B cell (primary cell): ENCODE data around the gene TNRC6B. TPM values are rescaled to one million over a fixed set of nuclear protein-coding genes. Genes with fewer than 3 reads are reported as not detected.

Experiments
- ATAC-seq: fragments of 200-7000 bp; cut with Tn5 transposase; one replicate; pipeline ENCODE4 v1.10.0; 2021; ENCODE audit warnings: low read depth, mild to moderate bottlenecking, moderate number of reproducible peaks, moderate library complexity
- CTCF ChIA-PET: fragments of 350-600 bp; sonication (Branson Sonifier 250); formaldehyde crosslinking; loops from one replicate; lab custom pipeline; 2021; ENCODE audit warnings: antibody characterized with exemption, inconsistent platforms; lab: Charles Lee
- POLR2A ChIA-PET: fragments of 350-600 bp; sonication (Branson Sonifier 250); formaldehyde crosslinking; loops from one replicate; lab custom pipeline; 2021; ENCODE audit warnings: antibody characterized with exemption; lab: Charles Lee
- DNase-seq: peaks from one replicate; pipeline ENCODE4 v3.0.0; 2013
- H2AFZ ChIP-seq: 2 replicates; pipeline ENCODE4 v1.6.1; 2012; ENCODE audit warnings: mild to moderate bottlenecking, low read depth, low read length; ENCODE audit not compliant: insufficient read depth, poor library complexity, severe bottlenecking
- H3K27ac ChIP-seq, 2 donors: 1 replicate in 1 of 2; 2 replicates in 1 of 2; pipeline ENCODE4 v1.5.1; 2012 to 2013; ENCODE audit warnings: low read length in 2 of 2, mild to moderate bottlenecking in 2 of 2, moderate library complexity in 1 of 2
- H3K27me3 ChIP-seq, 4 experiments: fragments of 200-600 bp in 1 of 4; sonication (generic) in 1 of 4; replicated peaks in 1 of 4; 1 replicate in 2 of 4; 2 replicates in 2 of 4; pipeline versions ENCODE4 v1.6.1 to v1.7.0; 2013 to 2016; ENCODE audit warnings: low read length in 3 of 4, mild to moderate bottlenecking in 2 of 4, mixed read lengths in 1 of 4, moderate library complexity in 1 of 4; ENCODE audit not compliant: insufficient read depth in 4 of 4, control insufficient read depth in 3 of 4; ENCODE audit errors: control extremely low read depth in 1 of 4
- H3K36me3 ChIP-seq, 2 experiments: replicated peaks in 1 of 2; 1 replicate in 1 of 2; 2 replicates in 1 of 2; pipeline versions ENCODE4 v1.6.1 to v1.7.1; 2013; ENCODE audit warnings: low read length in 1 of 2; ENCODE audit not compliant: insufficient read depth in 2 of 2, control insufficient read depth in 1 of 2; ENCODE audit errors: control extremely low read depth in 1 of 2, extremely low read depth in 1 of 2
- H3K4me1 ChIP-seq, 2 donors: fragments of 200-600 bp in 1 of 2; sonication (generic) in 1 of 2; 1 replicate in 1 of 2; 2 replicates in 1 of 2; pipeline versions ENCODE4 v1.5.1 to v1.6.1; 2013 to 2017; ENCODE audit warnings: low read length in 2 of 2; ENCODE audit not compliant: control insufficient read depth in 2 of 2, insufficient read depth in 2 of 2
- H3K4me2 ChIP-seq: replicated peaks from 2 replicates; pipeline ENCODE3; 2012; ENCODE audit warnings: mild to moderate bottlenecking, low read depth, low read length; ENCODE audit not compliant: poor library complexity, severe bottlenecking
- H3K4me3 ChIP-seq, 5 experiments: fragments of 200-600 bp in 1 of 5; sonication (generic) in 1 of 5; 1 replicate in 3 of 5; 2 replicates in 2 of 5; pipeline versions ENCODE4 v1.5.1 to v1.7.0; 2011 to 2016; ENCODE audit warnings: low read length in 4 of 5, mild to moderate bottlenecking in 4 of 5, low read depth in 2 of 5, control low read depth in 1 of 5, moderate library complexity in 1 of 5; ENCODE audit not compliant: insufficient read depth in 1 of 5; ENCODE audit errors: control extremely low read depth in 1 of 5, extremely low read depth in 1 of 5
- H3K79me2 ChIP-seq: fragments of 200-600 bp; sonication (generic); one replicate; pipeline ENCODE4 v1.6.0; 2016; ENCODE audit warnings: low read length; ENCODE audit not compliant: control insufficient read depth, insufficient read depth
- H3K9ac ChIP-seq: fragments of 200-600 bp; sonication (generic); 2 replicates; pipeline ENCODE4 v1.6.1; 2017; ENCODE audit warnings: mild to moderate bottlenecking, low read length, moderate library complexity
- H3K9me3 ChIP-seq, 3 donors: one replicate each; pipeline versions ENCODE4 v1.6.1 to v1.7.1; 2013; ENCODE audit warnings: low read length in 2 of 3; ENCODE audit not compliant: control insufficient read depth in 2 of 3, insufficient read depth in 1 of 3; ENCODE audit errors: control extremely low read depth in 1 of 3
- H4K20me1 ChIP-seq: 2 replicates; pipeline ENCODE4 v1.6.0; 2012; ENCODE audit warnings: mild to moderate bottlenecking, low read length; ENCODE audit not compliant: insufficient read depth, control insufficient read depth, poor library complexity, severe bottlenecking
- H3K27ac Mint-ChIP-seq: one replicate; pipeline ENCODE4 v1.8.0; 2021; ENCODE audit warnings: mixed read lengths
- H3K27me3 Mint-ChIP-seq: one replicate; pipeline ENCODE4 v1.8.0; 2021; ENCODE audit warnings: mixed read lengths
- H3K4me1 Mint-ChIP-seq: one replicate; pipeline ENCODE4 v1.8.0; 2021; ENCODE audit warnings: mixed read lengths
- H3K4me3 Mint-ChIP-seq: one replicate; pipeline ENCODE4 v1.8.0; 2021; ENCODE audit warnings: mixed read lengths
- H3K9me3 Mint-ChIP-seq: one replicate; pipeline ENCODE4 v1.8.0; 2022; ENCODE audit warnings: mixed read lengths; ENCODE audit not compliant: insufficient read depth
- EZH2 ChIP-seq: IDR thresholded peaks from 2 replicates; pipeline ENCODE4 v1.6.1; 2012; ENCODE audit warnings: borderline replicate concordance, low read depth, mild to moderate bottlenecking, moderate library complexity, low read length; ENCODE audit not compliant: insufficient read depth, poor library complexity, severe bottlenecking
- WGBS: methylation state at CpG from one replicate; pipeline ENCODE4 v1.1.5; 2013; ENCODE audit warnings: missing lambda C conversion rate; ENCODE audit not compliant: insufficient coverage; 5-methylcytosine and 5-hydroxymethylcytosine counted together
- intact Hi-C: fragments of 100-400 bp; cut with micrococcal nuclease; formaldehyde crosslinking; loops from one replicate; pipeline ENCODE4 v1.10.0; 2022
- polyA plus RNA-seq: library from polyadenylated mRNA; depleted of rRNA; stranded (reverse); fragments of >200 nt; gene quantifications from 2 replicates; pipeline ENCODE4 v1.2.3, GENCODE V29; 2012
- total RNA-seq, 2 donors: library from RNA; stranded (reverse); fragments of 120-200 nt in 1 of 2; gene quantifications; 1 replicate in 1 of 2; 2 replicates in 1 of 2; pipeline versions ENCODE4 v1.2.3 to v1.2.4, GENCODE V29; 2013 to 2022
- TF ChIP-seq, protein P1 (sequence below): fragments of 200-600 bp; IDR thresholded peaks from one replicate; pipeline ENCODE4 v1.8.0; 2022; ENCODE audit warnings: antibody characterized with exemption, mild to moderate bottlenecking

Gene TNRC6B
- total and polyA plus RNA-seq, 2 donors (not counting 1 experiment from before 2014, with no cell fraction given), result 28.8 to 210 TPM

DNA sequence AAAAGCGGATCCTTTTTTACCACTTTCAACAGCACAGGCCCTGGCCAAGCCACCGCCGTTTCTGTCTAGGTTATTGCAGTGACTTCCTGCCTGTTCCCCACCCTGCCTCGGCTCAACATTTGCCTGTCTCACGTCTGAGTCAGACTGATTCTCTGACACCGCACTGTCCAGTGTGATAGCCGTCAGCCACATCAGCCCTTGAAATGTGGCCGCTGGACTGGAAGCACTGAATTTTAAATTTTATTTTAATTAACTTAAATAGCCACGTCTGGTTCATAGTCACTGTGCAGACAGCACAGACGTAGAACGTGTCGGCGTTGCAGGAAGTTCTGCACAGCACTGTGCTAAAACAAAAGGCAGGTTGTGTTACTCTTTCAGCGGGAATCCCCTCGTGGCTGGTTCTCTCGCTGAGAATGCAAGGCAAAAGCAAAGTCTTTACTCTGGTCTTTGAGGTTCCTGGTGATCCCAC lies 112.3 kb downstream of the TNRC6B start:
- no peak overlapping the region for H2AFZ ChIP-seq
- Mint-ChIP-seq H3K4me3 (peak overlapping the region; percentile 38), H3K27me3 (no peaks in the 10 kb centered on the region), H3K4me1 (peaks cover 13% of the 10 kb centered on the region), H3K9me3 (no peaks in the 10 kb centered on the region), H3K27ac (peak overlapping the region; percentile 81)
- H3K27me3 ChIP-seq, result no peaks in the 10 kb centered on the region
- ATAC-seq, result peak; percentile 77
- peak overlapping the region; percentile 3 for H3K4me2 ChIP-seq
- intact Hi-C loops, result no loop called here
- H4K20me1 ChIP-seq, result peaks cover 13% of the 10 kb centered on the region
- TF ChIP-seq, protein P1, sequence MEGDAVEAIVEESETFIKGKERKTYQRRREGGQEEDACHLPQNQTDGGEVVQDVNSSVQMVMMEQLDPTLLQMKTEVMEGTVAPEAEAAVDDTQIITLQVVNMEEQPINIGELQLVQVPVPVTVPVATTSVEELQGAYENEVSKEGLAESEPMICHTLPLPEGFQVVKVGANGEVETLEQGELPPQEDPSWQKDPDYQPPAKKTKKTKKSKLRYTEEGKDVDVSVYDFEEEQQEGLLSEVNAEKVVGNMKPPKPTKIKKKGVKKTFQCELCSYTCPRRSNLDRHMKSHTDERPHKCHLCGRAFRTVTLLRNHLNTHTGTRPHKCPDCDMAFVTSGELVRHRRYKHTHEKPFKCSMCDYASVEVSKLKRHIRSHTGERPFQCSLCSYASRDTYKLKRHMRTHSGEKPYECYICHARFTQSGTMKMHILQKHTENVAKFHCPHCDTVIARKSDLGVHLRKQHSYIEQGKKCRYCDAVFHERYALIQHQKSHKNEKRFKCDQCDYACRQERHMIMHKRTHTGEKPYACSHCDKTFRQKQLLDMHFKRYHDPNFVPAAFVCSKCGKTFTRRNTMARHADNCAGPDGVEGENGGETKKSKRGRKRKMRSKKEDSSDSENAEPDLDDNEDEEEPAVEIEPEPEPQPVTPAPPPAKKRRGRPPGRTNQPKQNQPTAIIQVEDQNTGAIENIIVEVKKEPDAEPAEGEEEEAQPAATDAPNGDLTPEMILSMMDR, result no peak
- TF ChIP-seq EZH2, result no peak
- peak; percentile 39 for DNase-seq
- no peak overlapping the region for H3K4me3 ChIP-seq
- CTCF ChIA-PET, result no interaction called here
- peaks cover 0 to 14% of the 10 kb centered on the region in 2 donors for H3K4me1 ChIP-seq
- no peak overlapping the region for H3K9ac ChIP-seq
- H3K9me3 ChIP-seq, result no peaks in the 10 kb centered on the region
- H3K36me3 ChIP-seq, result peaks cover 15 to 84% of the 10 kb centered on the region in 2 experiments
- WGBS, result 69% methylated on average over 15 of the region's 16 CpGs
- peaks cover 43% of the 10 kb centered on the region for H3K79me2 ChIP-seq
- POLR2A ChIA-PET, result no interaction called here
- H3K27ac ChIP-seq, result peak overlapping the region; percentile 11 to 67

DNA sequence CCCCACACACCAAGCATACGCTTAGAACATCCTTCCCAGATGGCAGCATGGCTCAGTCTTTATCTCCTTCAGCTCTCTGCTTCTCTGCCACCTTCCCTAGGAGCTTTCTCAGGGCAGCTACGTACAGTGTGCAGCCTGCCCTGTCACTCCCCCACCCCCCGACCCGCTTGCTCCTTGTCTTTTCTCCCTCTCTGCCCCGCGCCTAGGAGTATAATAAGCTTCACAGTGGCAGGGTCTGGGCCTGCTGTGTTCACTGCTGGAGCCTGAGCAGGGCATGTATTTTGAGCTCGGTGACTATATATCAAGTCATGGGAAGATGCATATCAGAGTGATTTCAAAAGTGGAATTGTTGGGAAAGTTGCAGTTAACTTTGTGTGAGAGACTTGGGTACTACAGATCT lies 112.8 kb downstream of the TNRC6B start:
- DNase-seq (no peak), ATAC-seq (no peak)
- Mint-ChIP-seq H3K9me3 (no peaks in the 10 kb centered on the region), H3K27me3 (no peaks in the 10 kb centered on the region), H3K4me1 (peaks cover 13% of the 10 kb centered on the region), H3K4me3 (no peak overlapping the region), H3K27ac (peak overlapping the region; percentile 81)
- ChIA-PET CTCF (no interaction called here), POLR2A (no interaction called here)
- Histone ChIP-seq H4K20me1 (peaks cover 13% of the 10 kb centered on the region), H3K9me3 (no peaks in the 10 kb centered on the region), H3K4me2 (no peak overlapping the region), H3K9ac (no peak overlapping the region), H3K36me3 (peaks cover 16 to 81% of the 10 kb centered on the region in 2 experiments), H3K4me1 (peaks cover 0 to 14% of the 10 kb centered on the region in 2 donors), H3K4me3 (no peak overlapping the region), H3K27ac (peak overlapping the region; percentile 11 to 67), H3K27me3 (no peaks in the 10 kb centered on the region), H3K79me2 (peaks cover 43% of the 10 kb centered on the region), H2AFZ (no peak overlapping the region)
- intact Hi-C loops, result no loop called here
- TF ChIP-seq EZH2, result no peak
- TF ChIP-seq, protein P1, result no peak
- WGBS, result 97% methylated on average over 5 of the region's 7 CpGs
